CD1c-positive myeloid dendritic cell (primary cell): ENCODE data around the gene CFAP65.

ENCODE experiments used
- DNase-seq: peaks from one replicate; pipeline ENCODE4 v3.0.0-alpha.2; 2016; ENCODE audit errors: extremely low spot score

The CFAP65 gene

DNA sequence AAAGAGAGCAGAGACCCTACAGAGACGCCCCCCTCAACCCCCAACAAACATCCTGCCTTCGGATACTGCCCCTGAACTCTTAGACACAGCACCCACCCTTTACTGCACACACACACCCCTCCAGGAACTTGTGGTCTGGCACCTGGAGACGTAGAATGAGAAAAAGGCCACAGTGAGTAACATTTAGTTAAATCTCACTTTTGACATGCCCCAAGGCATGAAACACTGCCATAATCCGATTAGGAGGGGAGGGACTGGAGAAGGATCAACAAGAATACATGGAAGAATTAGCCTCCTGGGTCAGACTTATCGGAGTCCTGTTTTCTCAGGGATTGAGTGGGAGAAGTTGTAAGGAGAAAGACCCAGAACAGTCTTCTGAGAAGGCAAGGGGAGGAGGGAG, 77.7 kb downstream of the CFAP65 start:
- no peak for DNase-seq

DNA sequence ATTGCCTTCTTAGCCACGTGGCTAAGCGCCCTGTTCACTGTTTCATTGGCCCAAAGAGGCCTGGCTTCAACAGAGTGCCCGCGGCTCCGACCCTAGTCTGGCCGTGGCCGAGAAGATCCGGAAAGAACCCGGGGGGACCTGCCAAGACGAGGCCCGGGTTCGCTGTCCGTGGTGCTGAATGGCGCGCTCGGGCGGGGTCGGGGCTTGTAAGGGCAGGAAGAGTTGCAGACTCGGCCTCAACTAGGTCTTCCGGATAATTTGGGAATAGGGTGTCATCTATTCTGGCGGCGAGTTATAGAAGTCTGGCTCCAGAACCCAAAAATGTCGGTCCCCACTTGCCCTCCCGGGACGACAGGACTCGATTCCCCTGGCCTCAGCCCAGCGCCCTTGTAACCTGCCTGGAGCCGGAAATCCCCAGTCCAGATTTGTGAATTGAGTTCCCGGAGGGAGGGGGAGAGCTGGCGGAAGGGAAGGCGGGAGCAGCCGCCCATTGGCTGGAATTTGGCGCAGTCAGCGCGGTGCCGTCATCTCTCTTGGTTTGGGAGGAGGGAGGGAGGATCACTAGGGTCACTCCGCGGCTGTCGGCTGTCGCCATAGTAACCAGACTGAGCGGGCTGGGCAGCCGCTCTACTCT, 78.3 kb downstream of the CFAP65 start:
- peak; percentile 51 for DNase-seq

DNA sequence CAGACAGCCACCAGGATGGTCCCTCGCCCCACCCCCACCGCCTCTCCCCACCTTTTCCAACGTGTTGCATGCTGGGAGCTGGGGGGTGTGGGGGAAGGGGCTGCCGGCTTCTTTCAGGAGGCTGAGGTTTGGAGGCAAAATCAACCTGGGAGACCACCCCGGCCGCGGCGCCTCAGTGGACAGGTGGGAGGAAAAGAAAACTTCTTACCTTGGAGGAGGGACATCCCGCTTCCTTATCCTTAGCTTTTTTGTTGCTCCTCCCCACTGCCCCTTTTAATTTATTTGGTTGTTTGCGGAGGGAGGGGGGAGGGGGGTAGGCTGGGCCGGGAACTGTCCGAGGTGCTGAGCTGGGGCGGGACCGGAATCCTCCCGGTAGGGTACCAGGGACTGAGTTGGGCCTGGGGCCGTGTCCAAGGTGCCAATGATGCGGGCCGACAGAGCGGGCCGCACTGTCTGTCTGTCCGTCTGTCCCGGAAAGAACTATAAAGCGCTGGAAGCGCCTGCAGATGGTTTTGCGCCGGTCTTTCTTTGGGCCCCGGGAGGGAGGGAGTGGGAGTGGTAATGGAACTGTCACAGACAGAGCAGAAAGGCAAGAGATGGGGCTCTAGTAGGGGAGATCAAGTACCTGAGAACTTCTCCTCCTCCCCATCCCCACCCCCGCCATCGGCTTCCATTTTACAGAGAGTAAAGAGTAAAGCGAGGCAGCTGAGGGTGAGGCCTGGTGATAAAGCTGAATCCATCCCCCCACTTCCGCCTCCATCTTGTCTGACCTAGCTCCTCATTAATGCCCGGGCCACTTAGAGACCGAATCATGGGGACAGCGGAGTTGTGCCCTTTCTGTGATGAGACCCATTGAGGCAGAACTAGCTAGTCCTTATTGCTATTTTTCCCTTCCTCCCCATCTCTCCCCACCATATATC, 79.4 kb downstream of the CFAP65 start:
- no peak for DNase-seq

DNA sequence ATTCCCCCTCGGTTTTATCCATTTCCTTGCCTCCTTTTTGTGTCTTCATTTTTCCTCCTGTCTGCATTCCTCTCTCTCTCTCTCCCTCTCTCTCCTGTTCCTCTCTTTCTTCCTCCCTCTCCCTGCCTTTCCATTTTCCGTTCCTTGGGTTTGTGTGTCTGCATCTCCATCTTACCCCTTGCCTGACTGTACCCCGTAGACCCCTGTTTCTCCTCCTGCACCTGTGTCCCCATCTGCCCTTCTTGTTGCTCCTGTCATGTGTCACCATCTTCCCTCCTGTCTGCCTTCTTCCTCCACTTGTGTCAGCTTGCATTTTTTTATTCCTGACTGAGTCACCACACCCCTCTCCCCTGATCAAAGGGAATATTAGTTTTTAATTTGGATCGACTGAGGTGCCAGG, 80.1 kb downstream of the CFAP65 start:
- no peak for DNase-seq

DNA sequence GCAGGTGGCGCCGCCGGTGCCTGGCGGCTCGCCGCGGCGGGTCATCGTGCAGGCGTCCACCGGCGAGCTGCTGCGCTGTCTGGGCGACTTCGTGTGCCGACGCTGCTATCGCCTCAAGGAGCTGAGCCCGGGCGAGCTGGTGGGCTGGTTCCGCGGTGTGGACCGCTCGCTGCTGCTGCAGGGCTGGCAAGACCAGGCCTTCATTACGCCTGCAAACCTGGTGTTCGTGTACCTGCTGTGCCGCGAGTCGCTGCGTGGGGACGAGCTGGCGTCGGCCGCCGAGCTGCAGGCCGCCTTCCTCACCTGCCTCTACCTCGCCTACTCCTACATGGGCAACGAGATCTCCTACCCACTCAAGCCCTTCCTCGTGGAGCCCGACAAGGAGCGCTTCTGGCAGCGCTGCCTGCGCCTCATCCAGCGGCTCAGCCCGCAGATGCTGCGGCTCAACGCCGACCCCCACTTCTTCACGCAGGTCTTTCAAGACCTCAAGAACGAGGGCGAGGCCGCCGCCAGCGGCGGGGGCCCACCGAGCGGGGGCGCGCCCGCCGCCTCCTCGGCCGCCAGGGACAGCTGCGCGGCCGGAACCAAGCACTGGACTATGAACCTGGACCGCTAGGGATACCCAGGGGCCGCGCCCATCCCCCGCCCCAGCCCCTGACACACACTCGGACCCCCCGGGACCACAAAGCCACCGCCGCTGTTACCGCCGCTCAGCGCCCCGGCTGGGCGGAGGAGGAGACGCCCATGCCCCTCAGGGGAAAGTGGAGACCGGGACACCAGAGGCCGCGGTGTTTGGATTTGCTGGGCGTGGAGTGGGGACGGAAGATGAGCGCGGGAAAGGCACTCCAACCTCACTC, 80.8 kb downstream of the CFAP65 start:
- DNase-seq: no peak

DNA sequence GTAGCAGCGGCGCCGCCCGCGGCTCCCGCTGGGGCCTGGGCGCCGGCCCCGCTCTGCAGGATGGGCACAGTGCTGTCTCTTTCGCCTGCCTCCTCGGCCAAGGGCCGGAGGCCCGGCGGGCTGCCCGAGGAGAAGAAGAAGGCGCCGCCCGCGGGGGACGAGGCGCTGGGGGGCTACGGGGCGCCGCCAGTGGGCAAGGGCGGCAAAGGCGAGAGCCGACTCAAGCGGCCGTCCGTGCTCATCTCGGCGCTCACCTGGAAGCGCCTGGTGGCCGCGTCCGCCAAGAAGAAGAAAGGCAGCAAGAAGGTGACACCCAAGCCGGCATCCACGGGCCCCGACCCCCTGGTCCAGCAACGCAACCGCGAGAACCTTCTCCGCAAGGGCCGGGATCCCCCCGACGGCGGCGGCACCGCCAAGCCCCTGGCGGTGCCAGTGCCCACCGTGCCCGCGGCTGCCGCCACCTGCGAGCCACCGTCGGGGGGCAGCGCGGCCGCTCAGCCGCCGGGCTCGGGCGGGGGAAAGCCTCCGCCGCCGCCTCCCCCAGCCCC, 81.5 kb downstream of the CFAP65 start:
- DNase-seq: no peak

DNA sequence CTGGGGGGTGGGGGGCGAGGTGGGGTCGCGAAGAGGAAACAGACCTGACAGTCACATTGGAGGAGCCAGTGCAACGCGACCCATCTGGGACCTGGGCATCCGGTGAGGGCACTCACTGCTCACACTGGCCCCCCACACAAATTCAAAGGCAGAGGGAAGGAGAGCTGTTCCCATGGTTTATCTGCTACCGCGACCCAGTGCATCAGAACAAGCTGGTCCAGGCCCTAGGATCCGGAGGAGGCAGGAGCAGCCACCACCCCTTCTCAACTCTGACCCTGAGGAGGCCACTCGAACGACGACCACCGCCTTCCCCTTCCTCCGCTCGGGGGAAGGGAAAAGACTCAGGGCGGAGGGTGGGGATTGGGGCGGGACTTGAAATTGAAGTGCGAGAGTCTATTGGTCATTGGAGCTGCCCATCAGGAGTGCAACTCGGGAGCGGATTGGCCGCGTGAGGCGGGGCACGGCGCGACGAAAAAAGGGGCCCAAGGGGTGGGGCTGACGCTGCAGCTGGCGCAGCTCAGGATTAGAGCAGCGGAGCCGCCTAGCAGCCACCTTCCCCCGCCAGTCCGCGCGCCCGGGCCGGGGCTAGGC, 82.1 kb downstream of the CFAP65 start, which contains the start of gene CDK5R2:
Gene CDK5R2, plus strand, starts transcription at position 526 of the 591 bp plus-strand sequence. CDS start 155 bp downstream, outside the sequence.
- DNase-seq: peak; percentile 61

DNA sequence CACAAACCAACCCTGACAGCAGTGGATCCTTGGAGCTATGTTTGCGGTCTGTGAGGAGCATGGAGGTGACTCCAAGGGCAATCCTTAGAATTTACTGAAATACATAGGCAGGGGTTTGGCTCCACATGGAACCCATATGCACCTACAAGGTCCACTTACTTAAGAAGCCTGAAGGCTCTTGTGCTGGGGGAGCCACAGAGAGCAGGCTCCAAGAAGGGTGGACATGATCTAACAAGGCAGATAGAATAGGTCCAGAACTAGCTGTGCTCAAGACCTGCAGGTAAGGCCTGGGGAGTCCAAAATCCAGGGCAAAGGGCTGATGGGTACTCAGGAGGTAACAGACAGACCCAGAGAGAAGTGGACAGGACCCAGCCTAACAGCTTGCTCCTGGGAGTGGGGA, 83.0 kb downstream of the CFAP65 start:
- DNase-seq: no peak

DNA sequence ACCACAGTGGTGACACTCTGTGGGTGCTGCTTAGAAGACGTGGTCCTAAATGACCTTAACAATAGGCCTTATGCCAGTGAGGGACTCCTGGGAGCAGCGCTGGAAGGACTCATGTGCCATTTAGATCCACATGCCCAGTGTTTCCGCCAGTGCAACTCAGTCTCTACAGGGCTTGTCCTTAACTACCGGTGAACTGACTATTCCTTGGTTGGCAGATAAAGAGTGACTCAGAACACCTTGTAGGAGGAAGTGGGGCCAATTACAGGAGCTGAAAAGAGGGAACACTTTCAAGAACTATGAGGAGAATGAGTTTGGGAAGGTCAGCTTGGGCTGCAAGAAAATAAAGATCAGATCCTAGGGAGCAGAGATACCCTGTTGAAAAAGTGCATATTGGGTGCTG, 83.6 kb downstream of the CFAP65 start:
- DNase-seq: no peak

DNA sequence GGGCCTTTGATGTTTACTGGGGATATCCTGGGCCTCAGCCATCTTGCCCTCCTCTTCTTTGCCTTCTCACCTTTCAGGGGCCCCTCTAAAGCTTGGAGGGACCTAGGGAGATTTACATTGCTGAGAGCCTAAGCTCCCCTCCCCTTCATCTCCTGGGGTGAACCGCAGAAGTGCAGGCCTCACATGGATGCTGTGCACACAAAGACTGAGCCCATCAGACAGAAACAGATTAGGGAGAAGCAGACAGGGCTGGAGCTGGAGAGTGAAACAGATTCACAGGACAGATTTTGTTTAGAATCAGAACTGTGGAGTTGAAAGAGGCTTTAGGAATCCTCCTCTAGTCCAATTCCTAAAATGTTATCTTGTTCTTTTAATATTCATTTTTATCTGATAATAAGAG, 85.3 kb downstream of the CFAP65 start:
- DNase-seq: no peak

DNA sequence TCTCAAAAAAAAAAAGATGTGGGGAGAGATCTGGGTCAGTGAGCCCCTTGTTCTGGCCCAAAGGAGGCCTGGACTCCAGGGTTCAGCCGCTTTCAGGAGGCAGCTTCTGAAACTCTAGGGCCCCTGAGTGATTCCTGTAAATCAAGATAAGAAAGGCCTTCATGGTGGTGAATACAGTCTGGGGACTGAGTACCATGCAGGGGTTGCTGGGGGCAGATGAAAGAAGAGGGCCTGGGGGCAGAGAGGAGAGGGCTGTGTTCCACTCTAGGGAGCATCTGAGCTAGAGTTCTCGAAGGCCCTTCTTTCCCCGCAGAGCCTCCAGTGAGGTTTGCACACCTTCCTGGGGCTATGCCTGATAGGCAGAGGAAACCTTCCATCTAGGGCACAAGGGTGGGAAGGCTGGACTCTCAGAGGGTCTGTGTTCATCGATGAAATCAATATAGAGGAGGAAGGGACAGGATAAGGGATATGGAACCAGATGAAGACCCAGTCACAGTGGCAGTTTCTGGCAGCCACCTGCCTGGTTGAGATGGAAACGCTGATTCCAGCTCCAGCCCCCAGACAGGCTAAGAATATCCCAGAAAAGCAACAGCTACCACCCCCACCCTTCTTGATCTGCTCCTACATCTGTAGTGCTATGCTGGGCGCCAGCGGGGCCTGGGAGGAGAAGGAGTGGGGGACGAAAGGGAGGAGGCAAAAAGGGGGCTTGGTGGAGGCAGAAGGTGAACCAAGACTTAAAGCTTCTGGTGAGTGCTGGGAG, 86.6 kb downstream of the CFAP65 start:
- no peak for DNase-seq

DNA sequence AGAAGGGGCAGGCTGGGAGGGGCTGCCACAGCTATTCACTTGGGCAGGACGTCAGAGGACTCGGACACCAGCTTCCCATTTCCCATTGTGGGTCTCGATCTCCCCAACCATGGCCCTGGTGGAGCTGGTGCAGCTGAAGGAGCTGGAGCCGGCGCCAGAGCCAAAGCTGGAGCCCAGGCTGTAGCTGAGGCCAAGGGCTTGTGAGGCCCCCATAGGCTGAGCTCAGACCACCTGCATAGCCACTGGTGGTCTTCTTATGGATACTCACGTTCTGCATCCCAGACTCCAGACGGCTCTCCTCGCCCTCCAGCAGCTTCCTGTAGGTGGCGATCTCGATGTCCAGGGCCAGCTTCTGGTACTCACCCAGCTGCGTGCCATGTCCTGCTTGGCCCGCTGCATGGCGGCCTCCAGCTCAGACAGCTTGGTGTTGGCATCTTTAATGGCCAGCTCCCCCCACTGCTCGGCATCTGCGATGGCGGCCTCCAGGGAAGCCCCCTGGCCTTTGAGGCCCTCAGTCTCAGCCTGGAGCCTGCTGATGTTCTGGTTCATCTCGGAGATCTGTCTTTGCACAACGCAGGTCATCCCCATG, 87.9 kb downstream of the CFAP65 start:
- no peak for DNase-seq
